ENCODE data around the gene TEX36. TPM values are rescaled to one million over a fixed set of nuclear protein-coding genes. Genes with fewer than 3 reads are reported as not detected.
"Not testable (repeated sequence)": the region's sequence is repeated elsewhere in the genome, so short reads cannot be mapped to it uniquely, and the experiment has no call there.

TEX36 gene
- total RNA-seq, 2 donors from 2014 or later, result not detected

DNA sequence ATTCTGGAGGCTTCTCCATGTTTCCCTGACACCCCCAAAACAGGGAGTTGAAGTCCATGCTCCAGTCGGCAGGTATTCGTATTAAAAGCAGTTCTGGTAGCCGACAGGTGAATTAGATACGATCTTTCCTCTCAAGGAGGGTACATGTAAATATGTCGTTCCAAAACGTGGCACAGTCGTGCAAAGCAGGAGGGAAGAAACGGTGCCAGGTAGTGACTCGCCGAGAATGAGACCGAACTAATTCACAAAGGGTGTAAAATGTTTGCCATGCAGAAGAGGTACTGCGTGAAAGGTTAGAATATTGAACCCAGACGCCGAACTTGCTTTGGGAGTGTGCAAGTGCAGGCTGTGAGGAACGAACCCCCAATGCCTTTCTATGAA is 37.0 kb upstream of the TEX36 start:
- Histone ChIP-seq H3K4me3 (peak overlapping the region; percentile 55 to 93), H3K4me1 (peaks cover 20% of the 10 kb centered on the region), H3K9me3 (no peaks in the 10 kb centered on the region), H3K27me3 (no peaks in the 10 kb centered on the region), H3K36me3 (replicated peaks in 1 of 2; ENCODE audit: insufficient read depth in 1 of 2, low read depth in 2 of 2) (peaks cover 0 to 9% of the 10 kb centered on the region in 2 donors), H3K27ac (peak overlapping the region; percentile 69 to 92 (median 84))
- WGBS, 2 donors, result 1% methylated on average over 15 of the region's 15 CpGs
- DNase-seq (peak in 1 of 4 donors; percentile 6), ATAC-seq (no peak)
- no peak for TF ChIP-seq POLR2A (IDR thresholded peaks at IDR 0.05)
- TF ChIP-seq, protein P1, sequence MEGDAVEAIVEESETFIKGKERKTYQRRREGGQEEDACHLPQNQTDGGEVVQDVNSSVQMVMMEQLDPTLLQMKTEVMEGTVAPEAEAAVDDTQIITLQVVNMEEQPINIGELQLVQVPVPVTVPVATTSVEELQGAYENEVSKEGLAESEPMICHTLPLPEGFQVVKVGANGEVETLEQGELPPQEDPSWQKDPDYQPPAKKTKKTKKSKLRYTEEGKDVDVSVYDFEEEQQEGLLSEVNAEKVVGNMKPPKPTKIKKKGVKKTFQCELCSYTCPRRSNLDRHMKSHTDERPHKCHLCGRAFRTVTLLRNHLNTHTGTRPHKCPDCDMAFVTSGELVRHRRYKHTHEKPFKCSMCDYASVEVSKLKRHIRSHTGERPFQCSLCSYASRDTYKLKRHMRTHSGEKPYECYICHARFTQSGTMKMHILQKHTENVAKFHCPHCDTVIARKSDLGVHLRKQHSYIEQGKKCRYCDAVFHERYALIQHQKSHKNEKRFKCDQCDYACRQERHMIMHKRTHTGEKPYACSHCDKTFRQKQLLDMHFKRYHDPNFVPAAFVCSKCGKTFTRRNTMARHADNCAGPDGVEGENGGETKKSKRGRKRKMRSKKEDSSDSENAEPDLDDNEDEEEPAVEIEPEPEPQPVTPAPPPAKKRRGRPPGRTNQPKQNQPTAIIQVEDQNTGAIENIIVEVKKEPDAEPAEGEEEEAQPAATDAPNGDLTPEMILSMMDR (IDR thresholded peaks at IDR 0.05), result no peak
- intact Hi-C loops (cut with DNase I), result no loop called here

DNA sequence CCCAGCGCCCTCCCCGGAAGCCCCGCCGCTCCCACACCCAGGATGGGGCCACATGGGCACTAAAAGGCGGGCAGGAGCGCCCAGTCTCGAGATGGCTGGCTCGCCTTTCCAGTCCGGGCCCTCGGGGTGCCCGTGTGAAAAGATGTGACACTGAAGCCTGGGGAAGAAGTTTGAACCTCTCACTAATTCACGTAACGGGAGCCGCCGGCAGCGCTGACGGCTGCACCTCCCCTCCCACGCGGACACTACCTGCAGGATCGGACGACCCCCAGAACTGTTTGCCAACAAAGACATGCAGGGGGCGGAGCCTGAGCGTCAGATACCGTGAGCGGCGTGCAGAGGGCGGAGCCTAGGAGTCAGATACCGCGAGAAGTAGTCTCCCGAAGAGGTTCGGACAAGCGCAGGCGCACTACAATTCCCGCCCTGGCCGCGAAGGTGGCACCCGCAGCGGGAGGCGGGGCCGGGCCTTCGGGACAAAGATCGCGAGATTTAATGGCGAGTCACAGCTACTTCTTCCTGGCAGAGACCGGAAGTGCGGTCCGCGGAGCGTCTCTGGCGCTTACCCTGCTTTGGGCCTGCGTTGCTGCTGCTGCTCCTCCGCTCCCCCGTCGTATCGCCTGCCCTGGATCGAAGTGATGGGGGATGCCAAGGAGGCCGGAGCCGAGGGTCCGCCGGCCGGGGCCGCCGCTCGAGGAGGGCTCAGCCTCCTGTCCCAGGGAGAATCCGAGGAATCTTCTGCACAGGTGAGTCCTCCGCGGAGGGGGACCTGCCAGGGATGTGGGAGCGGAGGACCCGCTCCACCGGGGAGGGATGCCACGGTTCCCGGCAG is 36.4 kb upstream of the TEX36 start, which contains the start of gene EDRF1:
EDRF1 (plus strand) TSS at position 537 of the 829 bp plus-strand sequence; CDS start at position 636, 99 bp downstream.
- H3K4me1 ChIP-seq, result peaks cover 20% of the 10 kb centered on the region
- H3K4me3 ChIP-seq, result peak within 1 kb of the TSS; percentile 55 to 93
- no peaks in the 10 kb centered on the region for H3K9me3 ChIP-seq
- no peaks in the 10 kb centered on the region for H3K27me3 ChIP-seq
- intact Hi-C loops (cut with DNase I), result no loop called here
- peaks cover 0 to 4% of the 10 kb centered on the region in 2 donors for H3K36me3 ChIP-seq (replicated peaks in 1 of 2; ENCODE audit: insufficient read depth in 1 of 2, low read depth in 2 of 2)
- peak within 1 kb of the TSS; percentile 69 to 92 (median 84) for H3K27ac ChIP-seq
- peak; percentile 81 to 94 (median 92) for TF ChIP-seq POLR2A (IDR thresholded peaks at IDR 0.05)
- TF ChIP-seq, protein P1 (IDR thresholded peaks at IDR 0.05), result no peak
- ATAC-seq (peak; percentile 99), DNase-seq (peak; percentile 99 to 100 (median 99))
- 0% methylated on average over 6 to 68 of the region's 72 CpGs for WGBS, 2 donors

DNA sequence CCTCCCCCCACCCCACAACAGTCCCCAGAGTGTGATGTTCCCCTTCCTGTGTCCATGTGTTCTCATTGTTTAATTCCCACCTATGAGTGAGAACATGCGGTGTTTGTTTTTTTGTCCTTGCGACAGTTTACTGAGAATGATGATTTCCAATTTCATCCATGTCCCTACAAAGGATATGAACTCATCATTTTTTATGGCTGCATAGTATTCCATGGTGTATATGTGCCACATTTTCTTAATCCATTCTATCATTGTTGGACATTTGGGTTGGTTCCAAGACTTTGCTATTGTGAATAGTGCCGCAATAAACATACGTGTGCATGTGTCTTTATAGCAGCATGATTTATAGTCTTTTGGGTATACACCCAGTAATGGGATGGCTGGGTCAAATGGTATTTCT is 31.8 kb upstream of the TEX36 start:
- H3K4me3 ChIP-seq; intact Hi-C loops (cut with DNase I); DNase-seq; H3K4me1 ChIP-seq; H3K36me3 ChIP-seq (replicated peaks in 1 of 2; ENCODE audit: insufficient read depth in 1 of 2, low read depth in 2 of 2); ATAC-seq; H3K9me3 ChIP-seq; H3K27ac ChIP-seq; H3K27me3 ChIP-seq: not testable (repeated sequence)
- WGBS, 2 donors, result 92 to 97% methylated on average over 2 to 4 of the region's 4 CpGs

DNA sequence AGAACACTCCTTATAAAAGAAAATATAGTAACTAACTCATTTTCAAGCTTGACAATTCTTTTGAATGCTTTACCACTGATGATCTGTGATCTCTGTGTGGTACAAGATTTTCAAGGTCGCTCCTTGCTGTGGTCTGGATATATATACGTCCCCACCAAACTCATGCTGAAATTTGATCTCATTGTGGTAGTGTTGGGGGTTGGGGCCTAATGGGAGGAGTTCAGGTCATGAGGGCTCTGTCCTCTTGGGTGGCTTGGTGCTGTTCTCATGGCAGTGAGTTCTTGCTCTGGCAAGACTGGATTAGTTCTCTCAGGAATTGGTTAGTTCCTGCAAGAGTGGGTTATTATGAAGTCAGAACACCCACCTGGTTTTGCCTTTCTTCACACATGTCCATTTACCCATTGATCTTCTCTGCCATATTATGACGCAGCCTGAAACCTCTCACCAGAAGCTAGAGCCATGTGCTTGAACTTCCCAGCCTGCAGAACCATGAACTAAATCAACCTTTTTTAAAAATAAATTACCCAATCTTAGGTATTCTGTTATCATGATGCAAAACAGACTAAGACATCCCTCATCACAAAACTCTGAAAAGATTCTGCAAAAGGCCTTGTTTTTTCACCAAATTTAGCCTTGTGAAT is 28.3 kb upstream of the TEX36 start:
- WGBS, 2 donors, result 80 to 87% methylated on average over 3 of the region's 3 CpGs
- Histone ChIP-seq H3K27me3 (no peaks in the 10 kb centered on the region), H3K36me3 (replicated peaks in 1 of 2; ENCODE audit: insufficient read depth in 1 of 2, low read depth in 2 of 2) (no peaks in the 10 kb centered on the region), H3K9me3 (no peaks in the 10 kb centered on the region), H3K4me3 (no peak overlapping the region), H3K4me1 (peaks cover 6% of the 10 kb centered on the region), H3K27ac (no peak overlapping the region)
- no peak for ATAC-seq
- no peak for DNase-seq
- TF ChIP-seq, protein P1 (IDR thresholded peaks at IDR 0.05), result no peak
- no peak for TF ChIP-seq POLR2A (IDR thresholded peaks at IDR 0.05)
- intact Hi-C loops (cut with DNase I), result no loop called here

Measured in body of pancreas (tissue), 4 donors.